H1 (cell line): ENCODE data around the gene SPATA25. TPM values are rescaled to one million over a fixed set of nuclear protein-coding genes. Genes with fewer than 3 reads are reported as not detected.

Experiments used
- CTCF ChIA-PET: fragments of 300-600 bp; sonication (Branson Sonifier 250); formaldehyde crosslinking; loops from one replicate; lab custom pipeline; 2021; ENCODE audit not compliant: partially characterized antibody; lab: Charles Lee
- POLR2A ChIA-PET: fragments of 300-600 bp; sonication (Branson Sonifier 250); formaldehyde crosslinking; loops from one replicate; lab custom pipeline; 2021; ENCODE audit warnings: inconsistent platforms; ENCODE audit not compliant: partially characterized antibody; lab: Charles Lee
- DNase-seq, 2 experiments: peaks; one replicate each; pipeline versions ENCODE4 v3.0.0 to v3.0.0-alpha.2; 2010 to 2022; ENCODE audit warnings: low spot score in 2 of 2, low read depth in 1 of 2, mixed read lengths in 1 of 2
- FAIRE-seq: peaks from 2 replicates; lab custom pipeline; 2011; peaks lifted over from hg19 to GRCh38; lab: Jason Lieb, UNC
- H2AFZ ChIP-seq: 2 replicates; pipeline ENCODE4 v1.8.1; 2012; ENCODE audit warnings: low read length, inconsistent platforms
- H2AK5ac ChIP-seq: 2 replicates; pipeline ENCODE4 v1.6.1; 2013; ENCODE audit warnings: low read depth, low read length
- H2BK120ac ChIP-seq: replicated peaks from 2 replicates; pipeline ENCODE3; 2013; ENCODE audit warnings: low read depth, low read length, inconsistent platforms
- H2BK12ac ChIP-seq: 2 replicates; pipeline ENCODE4 v1.6.1; 2013; ENCODE audit warnings: low read depth, low read length
- H2BK15ac ChIP-seq: 2 replicates; pipeline ENCODE4 v1.6.1; 2013; ENCODE audit warnings: low read length
- H2BK20ac ChIP-seq: 2 replicates; pipeline ENCODE4 v1.6.1; 2013; ENCODE audit warnings: low read length
- H2BK5ac ChIP-seq: 2 replicates; pipeline ENCODE4 v1.6.1; 2013; ENCODE audit warnings: low read depth, low read length
- H3K14ac ChIP-seq: 2 replicates; pipeline ENCODE4 v1.6.1; 2013; ENCODE audit warnings: inconsistent platforms; ENCODE audit not compliant: insufficient read length
- H3K18ac ChIP-seq: 2 replicates; pipeline ENCODE4 v1.6.1; 2013; ENCODE audit warnings: low read length; ENCODE audit errors: extremely low read depth
- H3K23ac ChIP-seq: 2 replicates; pipeline ENCODE4 v1.6.1; 2013; ENCODE audit warnings: inconsistent platforms; ENCODE audit not compliant: insufficient read length
- H3K23me2 ChIP-seq: 2 replicates; pipeline ENCODE4 v1.6.1; 2013; ENCODE audit warnings: low read depth, low read length
- H3K27ac ChIP-seq: 2 replicates; pipeline ENCODE4 v1.6.1; 2011; ENCODE audit warnings: low read depth, low read length, inconsistent platforms
- H3K27me3 ChIP-seq, 4 experiments: replicated peaks in 1 of 4; 1 replicate in 1 of 4; 2 replicates in 3 of 4; pipeline versions ENCODE4 v1.6.1 to v1.8.1; 2011 to 2013; ENCODE audit warnings: low read length in 3 of 4, mild to moderate bottlenecking in 3 of 4, inconsistent platforms in 2 of 4, mixed read lengths in 2 of 4, moderate library complexity in 1 of 4; ENCODE audit not compliant: control insufficient read depth in 3 of 4, insufficient read depth in 3 of 4; ENCODE audit errors: extremely low read depth in 1 of 4
- H3K36me3 ChIP-seq, 4 experiments: 2 replicates each; pipeline versions ENCODE4 v1.6.1 to v1.8.1; 2011 to 2013; ENCODE audit warnings: mild to moderate bottlenecking in 4 of 4, low read length in 3 of 4, moderate library complexity in 2 of 4, control low read depth in 1 of 4, inconsistent platforms in 1 of 4; ENCODE audit not compliant: insufficient read depth in 4 of 4, control insufficient read depth in 2 of 4
- H3K4ac ChIP-seq: replicated peaks from 2 replicates; pipeline ENCODE3; 2013; ENCODE audit warnings: low read length, low read depth, mixed read lengths, inconsistent platforms; ENCODE audit not compliant: insufficient read length
- H3K4me1 ChIP-seq, 4 experiments: replicated peaks in 1 of 4; 1 replicate in 1 of 4; 2 replicates in 3 of 4; pipeline versions ENCODE4 v1.6.1 to v1.8.1; 2011 to 2013; ENCODE audit warnings: low read length in 3 of 4, inconsistent platforms in 2 of 4, mixed read lengths in 1 of 4; ENCODE audit not compliant: insufficient read depth in 4 of 4, control insufficient read depth in 3 of 4
- H3K4me2 ChIP-seq, 2 experiments: 2 replicates each; pipeline versions ENCODE4 v1.6.1 to v1.8.1; 2011 to 2013; ENCODE audit warnings: low read depth in 2 of 2, low read length in 2 of 2, control low read depth in 1 of 2, inconsistent platforms in 1 of 2, mild to moderate bottlenecking in 1 of 2; ENCODE audit not compliant: insufficient read depth in 1 of 2
- H3K4me3 ChIP-seq, 4 experiments: fragments of 200-600, 300-600 bp in 1 of 4; sonication (generic), shearing (Covaris generic), sonication (Bioruptor Twin) in 1 of 4; 2 replicates each; pipeline versions ENCODE4 v1.5.1 to v1.8.1; 2011 to 2016; ENCODE audit warnings: low read length in 4 of 4, low read depth in 3 of 4, control low read depth in 2 of 4, inconsistent platforms in 2 of 4, mild to moderate bottlenecking in 2 of 4, mixed read lengths in 1 of 4, moderate library complexity in 1 of 4; ENCODE audit not compliant: insufficient read depth in 2 of 4; ENCODE audit errors: extremely low read depth in 1 of 4
- H3K56ac ChIP-seq: replicated peaks from 2 replicates; pipeline ENCODE3; 2013; ENCODE audit warnings: low read depth, mild to moderate bottlenecking, mixed read lengths, low read length, inconsistent platforms; ENCODE audit not compliant: insufficient read length
- H3K79me1 ChIP-seq: 2 replicates; pipeline ENCODE4 v1.6.1; 2013; ENCODE audit warnings: low read depth, low read length, control low read depth
- H3K79me2 ChIP-seq, 2 experiments: 2 replicates each; pipeline versions ENCODE4 v1.6.1 to v1.8.1; 2012 to 2013; ENCODE audit warnings: low read length in 2 of 2, mild to moderate bottlenecking in 2 of 2, inconsistent platforms in 1 of 2; ENCODE audit not compliant: insufficient read depth in 2 of 2, control insufficient read depth in 1 of 2
- H3K9ac ChIP-seq, 4 experiments: replicated peaks in 1 of 4; 1 replicate in 1 of 4; 2 replicates in 3 of 4; pipeline versions ENCODE4 v1.6.1 to v1.8.1; 2011 to 2013; ENCODE audit warnings: low read depth in 3 of 4, low read length in 3 of 4, control low read depth in 2 of 4, mild to moderate bottlenecking in 2 of 4, moderate library complexity in 2 of 4, inconsistent platforms in 1 of 4; ENCODE audit errors: extremely low read depth in 1 of 4
- H3K9me3 ChIP-seq, 2 experiments: 2 replicates each; pipeline versions ENCODE4 v1.6.1 to v1.8.1; 2012 to 2013; ENCODE audit warnings: mild to moderate bottlenecking in 2 of 2, moderate library complexity in 2 of 2, control low read depth in 1 of 2, inconsistent platforms in 1 of 2, low read depth in 1 of 2, low read length in 1 of 2, mixed read lengths in 1 of 2; ENCODE audit not compliant: insufficient read depth in 2 of 2
- H4K20me1 ChIP-seq, 2 experiments: replicated peaks in 1 of 2; 2 replicates each; pipeline versions ENCODE3 to v1.8.1; 2011 to 2013; ENCODE audit warnings: inconsistent platforms in 2 of 2, low read length in 2 of 2, mild to moderate bottlenecking in 1 of 2; ENCODE audit not compliant: insufficient read depth in 2 of 2, control insufficient read depth in 1 of 2
- H4K5ac ChIP-seq: 2 replicates; pipeline ENCODE4 v1.6.1; 2013; ENCODE audit warnings: low read length, low read depth, mixed read lengths, inconsistent platforms; ENCODE audit not compliant: insufficient read length
- H4K8ac ChIP-seq: 2 replicates; pipeline ENCODE4 v1.8.0; 2013; ENCODE audit warnings: mild to moderate bottlenecking, moderate library complexity, low read length, inconsistent platforms; ENCODE audit not compliant: insufficient read depth; ENCODE audit errors: extremely low read depth
- H4K91ac ChIP-seq: replicated peaks from 2 replicates; pipeline ENCODE3; 2013; ENCODE audit warnings: low read length, mixed read lengths, inconsistent platforms; ENCODE audit not compliant: insufficient read length
- WGBS, 2 experiments: shearing (Covaris generic) in 1 of 2; methylation state at CpG; one replicate each; pipeline versions ENCODE4 v1.1.6 to v1.1.7; 2013 to 2015; ENCODE audit warnings: low lambda C conversion rate in 2 of 2, mixed read lengths in 2 of 2, inconsistent platforms in 1 of 2, low coverage in 1 of 2, missing lambda C conversion rate in 1 of 2; ENCODE audit not compliant: insufficient replicate concordance in 2 of 2, insufficient coverage in 1 of 2, insufficient read length in 1 of 2; ENCODE audit errors: extremely low coverage in 1 of 2, missing lambda C conversion rate in 1 of 2; 5-methylcytosine and 5-hydroxymethylcytosine counted together
- polyA plus RNA-seq, 7 experiments: library from polyadenylated mRNA; depleted of rRNA in 3 of 7; stranded (reverse) in 5 of 7; unstranded in 2 of 7; fragments of >200 nt in 5 of 7; fragments of 200-250 nt in 2 of 7; gene quantifications; 1 replicate in 5 of 7; 2 replicates in 1 of 7; 4 replicates in 1 of 7; pipeline versions ENCODE4 v1.2.1 to v1.2.3, GENCODE V29; 2011 to 2013; ENCODE audit warnings: missing spikeins in 2 of 7, mixed read lengths in 2 of 7
- total RNA-seq: library from RNA; stranded (reverse); fragmentation: NEBNext Ultra II Directional; extraction: Animal tissue kit (Norgen Biotek cat#: 25700); gene quantifications from 2 replicates; pipeline ENCODE4 v1.2.1, GENCODE V29; 2021
- TF ChIP-seq, protein P1 (sequence below), 3 experiments: IDR thresholded peaks; 1 replicate in 2 of 3; 2 replicates in 1 of 3; pipeline versions ENCODE4 v1.5.1 to v1.6.1; 2011; ENCODE audit warnings: low read length in 3 of 3, mild to moderate bottlenecking in 3 of 3, inconsistent platforms in 2 of 3, low read depth in 1 of 3, moderate library complexity in 1 of 3; ENCODE audit not compliant: insufficient read depth in 1 of 3; ENCODE audit errors: control extremely low read depth in 1 of 3
- TF ChIP-seq, protein P2 (sequence below): IDR thresholded peaks from 2 replicates; pipeline ENCODE4 v1.6.1; 2011; ENCODE audit warnings: low read length, improper control_type of control experiment

SPATA25 gene
- total and polyA plus RNA-seq, 2 of the 8 experiments (the other 6 are each of a cell fraction or from before 2014, with no cell fraction given), result 2.0 to 3.0 TPM

DNA sequence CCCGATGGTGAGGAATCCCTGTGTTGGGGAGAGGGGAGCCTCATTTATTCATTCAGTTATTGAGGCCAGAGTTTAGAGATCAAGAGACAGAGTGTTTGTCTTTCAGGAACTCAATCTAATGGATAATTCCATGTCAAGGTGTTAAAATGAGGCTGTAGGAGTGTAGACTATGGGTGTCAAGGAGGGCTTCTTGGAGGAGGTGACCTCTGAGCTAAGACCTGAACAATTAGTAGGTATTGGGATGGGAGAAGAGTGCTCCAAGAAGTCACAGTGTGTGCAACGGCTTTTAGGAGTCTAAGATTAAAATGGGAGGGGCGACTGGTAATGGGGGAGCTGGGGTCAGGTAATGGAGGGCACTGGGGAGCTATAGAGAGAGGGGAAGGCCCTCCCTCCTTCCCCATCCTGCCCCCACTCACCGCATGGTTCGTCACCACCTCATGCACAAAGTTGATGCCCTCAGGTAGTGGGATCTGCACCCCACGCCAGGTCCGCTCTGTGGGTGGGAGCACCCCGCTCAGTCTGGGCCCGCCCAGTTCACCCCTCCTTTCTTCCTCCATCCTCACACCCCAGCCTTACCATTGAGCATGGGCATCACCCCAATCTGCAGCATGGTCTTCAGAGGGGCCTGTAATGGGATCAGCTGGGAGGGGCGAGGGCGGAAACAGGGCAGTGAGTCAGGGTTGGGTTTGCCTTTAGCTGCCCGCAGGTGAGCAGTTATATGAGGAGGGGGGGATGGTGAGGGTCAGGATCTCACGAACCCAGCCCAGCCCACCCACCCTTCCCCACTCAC lies 11.8 kb upstream of the SPATA25 start:
- no peak overlapping the region for H3K56ac ChIP-seq
- no peak overlapping the region for H3K4me3 ChIP-seq
- WGBS, 2 experiments, result 89% methylated on average over 13 of the region's 13 CpGs; no CpG with 5 or more reads in 1 of the 2 experiments
- no peak overlapping the region for H3K14ac ChIP-seq
- H4K20me1 ChIP-seq, result peaks cover 0 to 12% of the 10 kb centered on the region in 2 experiments
- H3K27me3 ChIP-seq, result no peaks in the 10 kb centered on the region
- H3K23ac ChIP-seq, result no peak overlapping the region
- no peaks in the 10 kb centered on the region for H3K79me2 ChIP-seq
- no peak overlapping the region for H4K5ac ChIP-seq
- TF ChIP-seq, protein P1, sequence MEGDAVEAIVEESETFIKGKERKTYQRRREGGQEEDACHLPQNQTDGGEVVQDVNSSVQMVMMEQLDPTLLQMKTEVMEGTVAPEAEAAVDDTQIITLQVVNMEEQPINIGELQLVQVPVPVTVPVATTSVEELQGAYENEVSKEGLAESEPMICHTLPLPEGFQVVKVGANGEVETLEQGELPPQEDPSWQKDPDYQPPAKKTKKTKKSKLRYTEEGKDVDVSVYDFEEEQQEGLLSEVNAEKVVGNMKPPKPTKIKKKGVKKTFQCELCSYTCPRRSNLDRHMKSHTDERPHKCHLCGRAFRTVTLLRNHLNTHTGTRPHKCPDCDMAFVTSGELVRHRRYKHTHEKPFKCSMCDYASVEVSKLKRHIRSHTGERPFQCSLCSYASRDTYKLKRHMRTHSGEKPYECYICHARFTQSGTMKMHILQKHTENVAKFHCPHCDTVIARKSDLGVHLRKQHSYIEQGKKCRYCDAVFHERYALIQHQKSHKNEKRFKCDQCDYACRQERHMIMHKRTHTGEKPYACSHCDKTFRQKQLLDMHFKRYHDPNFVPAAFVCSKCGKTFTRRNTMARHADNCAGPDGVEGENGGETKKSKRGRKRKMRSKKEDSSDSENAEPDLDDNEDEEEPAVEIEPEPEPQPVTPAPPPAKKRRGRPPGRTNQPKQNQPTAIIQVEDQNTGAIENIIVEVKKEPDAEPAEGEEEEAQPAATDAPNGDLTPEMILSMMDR (IDR thresholded peaks at IDR 0.05; ENCODE audit: control extremely low read depth in 1 of 3, insufficient read depth in 1 of 3, low read depth in 1 of 3, low read length in 3 of 3), result no peak
- TF ChIP-seq, protein P2, sequence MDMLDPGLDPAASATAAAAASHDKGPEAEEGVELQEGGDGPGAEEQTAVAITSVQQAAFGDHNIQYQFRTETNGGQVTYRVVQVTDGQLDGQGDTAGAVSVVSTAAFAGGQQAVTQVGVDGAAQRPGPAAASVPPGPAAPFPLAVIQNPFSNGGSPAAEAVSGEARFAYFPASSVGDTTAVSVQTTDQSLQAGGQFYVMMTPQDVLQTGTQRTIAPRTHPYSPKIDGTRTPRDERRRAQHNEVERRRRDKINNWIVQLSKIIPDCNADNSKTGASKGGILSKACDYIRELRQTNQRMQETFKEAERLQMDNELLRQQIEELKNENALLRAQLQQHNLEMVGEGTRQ, result no peak
- TF ChIP-seq, all 59 proteins: peak for 0
- DNase-seq, result no peak
- Histone ChIP-seq H2BK15ac (no peak overlapping the region), H3K18ac (no peak overlapping the region), H2BK12ac (no peak overlapping the region), H3K4ac (no peak overlapping the region), H3K27ac (no peak overlapping the region), H3K4me2 (no peak overlapping the region), H2AK5ac (no peak overlapping the region), H2BK20ac (no peak overlapping the region), H3K36me3 (peaks cover 15 to 52% (median 43%) of the 10 kb centered on the region in 4 experiments), H2BK120ac (no peak overlapping the region), H3K79me1 (no peaks in the 10 kb centered on the region), H3K23me2 (no peaks in the 10 kb centered on the region), H4K8ac (no peak overlapping the region), H2AFZ (no peak overlapping the region), H4K91ac (no peak overlapping the region), H3K9ac (no peak overlapping the region), H3K4me1 (no peaks in the 10 kb centered on the region), H2BK5ac (no peak overlapping the region), H3K9me3 (no peaks in the 10 kb centered on the region)
- CTCF ChIA-PET, result interaction anchor here (0.9 to 1.8 kb wide), 4 partner anchors 9 to 75 kb away, joined by 3 read pairs; partner anchors contain the start of gene ZSWIM1
- POLR2A ChIA-PET, result interaction anchor here (0.7 to 11.2 kb wide), 12 partner anchors 8 to 75 kb away, joined by 3 to 172 read pairs (median 8); partner anchors contain the start of genes CTSA, NEURL2, PCIF1 and PLTP
- FAIRE-seq, result no peak
